Neutrophil (primary cell): ENCODE measurements around the gene EMX1.

Experiments
- H3K27ac ChIP-seq: fragments of 200-600 bp; sonication (generic); 2 replicates; pipeline ENCODE4 v1.5.1; 2016; ENCODE audit warnings: mild to moderate bottlenecking, moderate library complexity
- H3K27me3 ChIP-seq: fragments of 200-600 bp; sonication (generic); 2 replicates; pipeline ENCODE4 v1.6.0; 2016; ENCODE audit warnings: mild to moderate bottlenecking
- H3K36me3 ChIP-seq: fragments of 200-600 bp; sonication (generic); 2 replicates; pipeline ENCODE4 v1.5.1; 2017
- H3K4me1 ChIP-seq, 2 experiments: fragments of 200-600 bp in 1 of 2; sonication (generic) in 1 of 2; 1 replicate in 1 of 2; 2 replicates in 1 of 2; pipeline versions ENCODE4 v1.5.1 to v1.6.1; 2013 to 2016; ENCODE audit warnings: low read depth in 1 of 2, low read length in 1 of 2, mild to moderate bottlenecking in 1 of 2, moderate library complexity in 1 of 2; ENCODE audit not compliant: control insufficient read depth in 1 of 2, insufficient read depth in 1 of 2
- H3K4me3 ChIP-seq, 2 experiments: fragments of 200-600 bp in 1 of 2; sonication (generic) in 1 of 2; 1 replicate in 1 of 2; 2 replicates in 1 of 2; pipeline ENCODE4 v1.5.1; 2013 to 2016; ENCODE audit warnings: low read depth in 1 of 2, low read length in 1 of 2, mild to moderate bottlenecking in 1 of 2, moderate library complexity in 1 of 2
- H3K9me3 ChIP-seq: fragments of 200-600 bp; sonication (generic); 2 replicates; pipeline ENCODE4 v1.5.1; 2016
- CTCF ChIP-seq: fragments of 200-600 bp; sonication (generic); IDR thresholded peaks from 2 replicates; pipeline ENCODE4 v1.5.1; 2016; ENCODE audit warnings: antibody characterized with exemption

EMX1 gene

DNA sequence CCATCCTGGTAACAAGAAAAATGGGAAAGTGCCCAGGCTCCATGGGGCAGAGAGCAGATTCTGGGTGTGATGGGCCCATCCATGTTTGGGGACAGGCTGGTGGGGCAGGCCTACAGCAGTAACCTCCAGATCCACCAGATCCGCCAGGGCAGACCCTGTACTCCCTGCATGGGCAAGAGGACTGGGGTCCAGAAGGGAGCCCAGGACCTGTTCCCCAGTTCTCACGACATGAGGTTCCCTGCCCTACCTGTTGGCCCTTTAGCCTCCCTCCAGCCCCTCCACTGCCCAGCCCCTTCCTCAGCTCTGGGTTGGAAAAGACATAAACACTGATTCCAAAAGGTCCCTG lies 38.7 kb downstream of the EMX1 start:
- H3K36me3 ChIP-seq, result peaks cover 98% of the 10 kb centered on the region

GRCh38 chr2:72956936-72957335 lies 39.6 kb downstream of the EMX1 start:
- peaks cover 95% of the 10 kb centered on the region for H3K36me3 ChIP-seq
- H3K9me3 ChIP-seq, result no peaks in the 10 kb centered on the region
- H3K4me3 ChIP-seq, result no peak overlapping the region
- TF ChIP-seq CTCF, result no peak
- no peak overlapping the region for H3K27ac ChIP-seq
- H3K4me1 ChIP-seq, result peaks cover 2 to 3% of the 10 kb centered on the region in 2 experiments
- H3K27me3 ChIP-seq, result no peaks in the 10 kb centered on the region

More for the DNA sequence above, 38.7 kb downstream of the EMX1 start:
- TF ChIP-seq CTCF, result no peak
- Histone ChIP-seq H3K4me3 (no peak overlapping the region), H3K27me3 (no peaks in the 10 kb centered on the region), H3K4me1 (no peaks in the 10 kb centered on the region), H3K9me3 (no peaks in the 10 kb centered on the region), H3K27ac (no peak overlapping the region)

DNA sequence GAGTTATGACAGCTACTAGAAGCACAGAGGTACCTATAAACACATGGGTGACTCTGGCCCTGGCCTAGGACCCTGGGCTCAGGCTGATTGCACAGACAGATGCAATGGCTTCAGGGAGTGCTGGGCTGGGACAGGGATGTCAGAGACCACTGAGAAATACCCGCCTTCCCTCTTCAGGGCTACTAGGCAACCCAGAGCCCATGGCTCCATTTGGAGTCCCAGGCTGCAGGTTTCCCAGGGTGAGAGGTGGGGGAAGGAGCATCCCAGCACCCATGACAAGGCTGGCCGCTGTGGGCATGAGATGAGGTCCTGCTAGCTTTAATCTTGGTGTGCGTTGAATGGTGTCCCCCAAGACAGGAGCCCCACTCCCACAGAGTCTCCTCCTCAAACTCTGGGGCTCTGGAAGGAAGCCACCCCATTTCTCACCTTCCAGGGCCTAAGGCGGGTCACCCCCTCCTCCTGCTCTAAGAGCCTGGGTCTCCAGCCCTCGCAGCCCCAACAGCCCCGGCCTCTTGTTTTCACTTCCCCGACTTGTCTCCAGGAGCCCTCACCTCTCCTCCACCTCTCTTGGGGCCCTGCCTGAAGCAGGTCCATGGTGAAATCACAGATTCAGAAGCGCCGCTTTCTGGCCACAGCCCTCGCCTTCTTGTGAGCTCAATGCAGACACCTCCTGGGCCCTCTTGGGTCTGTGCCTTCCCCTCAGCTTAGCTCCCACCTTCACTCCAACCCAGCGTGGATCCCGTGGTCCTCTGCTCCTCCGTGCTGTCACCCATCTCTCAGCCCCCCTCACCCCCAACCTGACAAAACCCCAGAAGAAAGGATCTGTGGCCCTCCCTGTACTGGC lies 41.4 kb downstream of the EMX1 start:
- peaks cover 93% of the 10 kb centered on the region for H3K36me3 ChIP-seq
- H3K4me3 ChIP-seq, result no peak overlapping the region
- H3K27me3 ChIP-seq, result no peaks in the 10 kb centered on the region
- no peak overlapping the region for H3K27ac ChIP-seq
- H3K9me3 ChIP-seq, result no peaks in the 10 kb centered on the region
- no peak for TF ChIP-seq CTCF
- peaks cover 12% of the 10 kb centered on the region in 2 experiments for H3K4me1 ChIP-seq

DNA sequence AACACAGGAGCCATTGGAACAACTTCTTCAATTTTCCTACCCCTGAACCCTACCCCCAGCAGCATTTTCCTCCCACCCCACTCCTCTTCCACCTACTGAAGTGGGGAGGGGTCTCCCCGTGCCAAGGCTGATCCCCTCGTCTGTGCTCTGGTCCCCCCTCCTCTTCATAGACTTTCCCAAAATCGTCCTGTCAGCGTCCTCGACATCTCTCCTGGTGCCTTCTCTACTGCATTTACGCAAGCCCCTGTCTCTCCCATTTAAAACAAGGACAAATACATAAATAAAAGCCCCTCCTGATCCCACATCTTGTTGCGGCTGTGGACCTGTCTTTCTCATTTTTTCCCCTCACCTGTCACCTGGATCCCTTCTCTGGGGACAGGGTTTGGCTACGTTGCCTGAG lies 42.2 kb downstream of the EMX1 start:
- no peak for TF ChIP-seq CTCF
- H3K27ac ChIP-seq, result no peak overlapping the region
- H3K27me3 ChIP-seq, result no peaks in the 10 kb centered on the region
- no peak overlapping the region for H3K4me3 ChIP-seq
- H3K9me3 ChIP-seq, result no peaks in the 10 kb centered on the region
- peaks cover 93% of the 10 kb centered on the region for H3K36me3 ChIP-seq
- peaks cover 12% of the 10 kb centered on the region in 2 experiments for H3K4me1 ChIP-seq

GRCh38 chr2:72959995-72960981 lies 43.0 kb downstream of the EMX1 start:
- H3K27me3 ChIP-seq, result no peaks in the 10 kb centered on the region
- H3K4me1 ChIP-seq, result peaks cover 12% of the 10 kb centered on the region in 2 experiments
- no peak for TF ChIP-seq CTCF
- no peaks in the 10 kb centered on the region for H3K9me3 ChIP-seq
- H3K4me3 ChIP-seq, result no peak overlapping the region
- H3K36me3 ChIP-seq, result peaks cover 93% of the 10 kb centered on the region
- no peak overlapping the region for H3K27ac ChIP-seq
